ENCODE data around the gene FLT3. TPM values are rescaled to one million over a fixed set of nuclear protein-coding genes. Genes with fewer than 3 reads are reported as not detected.

The FLT3 gene
- total and polyA plus RNA-seq, 2 experiments from 2014 or later, result 0.10 to 0.29 TPM

DNA sequence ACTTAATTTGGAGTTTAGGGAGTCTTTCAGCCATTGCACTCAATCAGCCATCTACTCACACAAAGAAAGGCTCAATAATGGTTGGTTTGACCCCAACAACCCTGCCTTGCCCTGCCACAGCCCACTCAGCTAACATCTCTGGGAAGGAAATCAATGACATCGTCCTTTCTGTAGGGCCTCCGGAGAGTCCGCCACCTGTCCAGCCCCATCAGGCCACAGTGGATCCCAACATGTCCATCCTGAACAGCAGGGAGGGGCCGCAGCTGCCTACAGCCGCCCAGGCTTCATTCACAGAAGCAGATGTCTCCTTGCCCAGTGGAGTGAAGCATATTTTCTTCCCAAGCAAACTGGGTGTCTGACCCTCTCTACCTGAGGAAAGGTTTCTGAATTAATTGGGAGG lies 127.1 kb downstream of the FLT3 start:
- H3K27ac ChIP-seq, result no peak overlapping the region
- H3K9me2 ChIP-seq (replicated peaks; ENCODE audit: insufficient read depth), result no peaks in the 10 kb centered on the region
- DNase-seq (ENCODE audit: low spot score), result no peak
- H4K20me1 ChIP-seq (ENCODE audit: insufficient read depth, poor library complexity, severe bottlenecking), result no peaks in the 10 kb centered on the region
- H3K27me3 ChIP-seq, result peaks cover 96% of the 10 kb centered on the region
- no peak overlapping the region for H3K4me2 ChIP-seq
- H2AFZ ChIP-seq, result no peak overlapping the region
- no peaks in the 10 kb centered on the region for H3K36me3 ChIP-seq (replicated peaks; ENCODE audit: insufficient read depth, low read depth)
- no peak overlapping the region for H3K4me3 ChIP-seq
- peaks cover 8% of the 10 kb centered on the region for H3K4me1 ChIP-seq (ENCODE audit: insufficient read depth)
- WGBS (ENCODE audit: low lambda C conversion rate, missing lambda C conversion rate), result 62% methylated on average over 5 of the region's 5 CpGs
- TF ChIP-seq EZH2phosphoT487 (IDR thresholded peaks at IDR 0.05; ENCODE audit: low read depth, severe bottlenecking, unreplicated experiment) (no peak), EZH2 (IDR thresholded peaks at IDR 0.05; ENCODE audit: borderline replicate concordance) (no peak)
- TF ChIP-seq, protein P1, sequence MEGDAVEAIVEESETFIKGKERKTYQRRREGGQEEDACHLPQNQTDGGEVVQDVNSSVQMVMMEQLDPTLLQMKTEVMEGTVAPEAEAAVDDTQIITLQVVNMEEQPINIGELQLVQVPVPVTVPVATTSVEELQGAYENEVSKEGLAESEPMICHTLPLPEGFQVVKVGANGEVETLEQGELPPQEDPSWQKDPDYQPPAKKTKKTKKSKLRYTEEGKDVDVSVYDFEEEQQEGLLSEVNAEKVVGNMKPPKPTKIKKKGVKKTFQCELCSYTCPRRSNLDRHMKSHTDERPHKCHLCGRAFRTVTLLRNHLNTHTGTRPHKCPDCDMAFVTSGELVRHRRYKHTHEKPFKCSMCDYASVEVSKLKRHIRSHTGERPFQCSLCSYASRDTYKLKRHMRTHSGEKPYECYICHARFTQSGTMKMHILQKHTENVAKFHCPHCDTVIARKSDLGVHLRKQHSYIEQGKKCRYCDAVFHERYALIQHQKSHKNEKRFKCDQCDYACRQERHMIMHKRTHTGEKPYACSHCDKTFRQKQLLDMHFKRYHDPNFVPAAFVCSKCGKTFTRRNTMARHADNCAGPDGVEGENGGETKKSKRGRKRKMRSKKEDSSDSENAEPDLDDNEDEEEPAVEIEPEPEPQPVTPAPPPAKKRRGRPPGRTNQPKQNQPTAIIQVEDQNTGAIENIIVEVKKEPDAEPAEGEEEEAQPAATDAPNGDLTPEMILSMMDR (IDR thresholded peaks at IDR 0.05; ENCODE audit: poor library complexity), result no peak
- no peaks in the 10 kb centered on the region for H3K9me3 ChIP-seq (ENCODE audit: low read depth)
- H3K79me2 ChIP-seq, result peaks cover 21% of the 10 kb centered on the region

DNA sequence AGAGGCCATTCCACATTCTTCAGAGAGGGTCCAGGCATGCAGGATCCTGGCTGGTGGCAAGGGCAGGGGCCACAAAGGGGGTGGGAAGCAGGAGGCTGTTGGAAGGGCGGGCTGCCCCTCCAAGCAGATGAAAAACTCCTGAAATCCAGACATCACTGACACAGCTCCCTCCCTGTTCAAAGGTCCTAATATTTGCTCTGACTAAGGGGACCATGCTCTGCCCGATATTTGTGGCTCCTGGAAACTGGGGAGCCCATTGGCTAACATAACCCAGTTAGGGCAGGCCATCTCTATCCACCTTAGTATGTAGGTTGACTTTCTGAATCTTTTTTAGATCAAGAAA lies 127.9 kb downstream of the FLT3 start:
- H4K20me1 ChIP-seq (ENCODE audit: insufficient read depth, poor library complexity, severe bottlenecking), result peaks cover 6% of the 10 kb centered on the region
- no peak for DNase-seq (ENCODE audit: low spot score)
- 78% methylated on average over 2 of the region's 2 CpGs for WGBS (ENCODE audit: low lambda C conversion rate, missing lambda C conversion rate)
- H3K27ac ChIP-seq, result peak overlapping the region; percentile 87
- no peaks in the 10 kb centered on the region for H3K9me2 ChIP-seq (replicated peaks; ENCODE audit: insufficient read depth)
- H3K36me3 ChIP-seq (replicated peaks; ENCODE audit: insufficient read depth, low read depth), result no peaks in the 10 kb centered on the region
- no peaks in the 10 kb centered on the region for H3K9me3 ChIP-seq (ENCODE audit: low read depth)
- peaks cover 10% of the 10 kb centered on the region for H3K4me1 ChIP-seq (ENCODE audit: insufficient read depth)
- no peak overlapping the region for H3K4me3 ChIP-seq
- H2AFZ ChIP-seq, result no peak overlapping the region
- peaks cover 96% of the 10 kb centered on the region for H3K27me3 ChIP-seq
- H3K79me2 ChIP-seq, result peaks cover 28% of the 10 kb centered on the region
- TF ChIP-seq EZH2phosphoT487 (IDR thresholded peaks at IDR 0.05; ENCODE audit: low read depth, severe bottlenecking, unreplicated experiment) (no peak), EZH2 (IDR thresholded peaks at IDR 0.05; ENCODE audit: borderline replicate concordance) (no peak)
- TF ChIP-seq, protein P1 (IDR thresholded peaks at IDR 0.05; ENCODE audit: poor library complexity), result no peak
- no peak overlapping the region for H3K4me2 ChIP-seq

GRCh38 chr13:27971776-27972477 lies 128.4 kb downstream of the FLT3 start:
- TF ChIP-seq EZH2 (IDR thresholded peaks at IDR 0.05; ENCODE audit: borderline replicate concordance), result no peak
- TF ChIP-seq EZH2phosphoT487 (IDR thresholded peaks at IDR 0.05; ENCODE audit: low read depth, severe bottlenecking, unreplicated experiment), result no peak
- TF ChIP-seq, protein P1 (IDR thresholded peaks at IDR 0.05; ENCODE audit: poor library complexity), result no peak
- peaks cover 98% of the 10 kb centered on the region for H3K27me3 ChIP-seq

More at GRCh38 chr13:27971776-27972477, 128.4 kb downstream of the FLT3 start:
- no peak for DNase-seq (ENCODE audit: low spot score)
- no peaks in the 10 kb centered on the region for H3K9me3 ChIP-seq (ENCODE audit: low read depth)
- H3K4me1 ChIP-seq (ENCODE audit: insufficient read depth), result peaks cover 10% of the 10 kb centered on the region
- H3K4me3 ChIP-seq, result no peak overlapping the region
- H3K27ac ChIP-seq, result peak overlapping the region; percentile 87
- H3K9me2 ChIP-seq (replicated peaks; ENCODE audit: insufficient read depth), result no peaks in the 10 kb centered on the region
- peaks cover 32% of the 10 kb centered on the region for H3K79me2 ChIP-seq
- WGBS (ENCODE audit: low lambda C conversion rate, missing lambda C conversion rate), result 68% methylated on average over 7 of the region's 7 CpGs
- H4K20me1 ChIP-seq (ENCODE audit: insufficient read depth, poor library complexity, severe bottlenecking), result peaks cover 6% of the 10 kb centered on the region
- no peaks in the 10 kb centered on the region for H3K36me3 ChIP-seq (replicated peaks; ENCODE audit: insufficient read depth, low read depth)
- H3K4me2 ChIP-seq, result no peak overlapping the region
- H2AFZ ChIP-seq, result no peak overlapping the region

All from hepatocyte (in vitro differentiated cells).